Endothelial cell of umbilical vein (primary cell): ENCODE results near the gene NAV2. TPM values are rescaled to one million over a fixed set of nuclear protein-coding genes. Genes with fewer than 3 reads are reported as not detected.
A peak's percentile ranks its signal among the peaks of the same experiment; 100 is the strongest.

Source experiments
- BruUV-seq: library from RNA; stranded (reverse); fragments of 400-500 nt; replicated peaks from 2 replicates; lab custom pipeline; 2021; lab: Mats Ljungman, UMichigan
- CTCF ChIA-PET: fragments of 300-600, 350-600 bp; sonication (Branson Sonifier 250); formaldehyde crosslinking; loops from one replicate; lab custom pipeline; 2021; ENCODE audit warnings: antibody characterized with exemption, inconsistent platforms; lab: Charles Lee
- POLR2A ChIA-PET: fragments of 300-600, 350-600 bp; sonication (Branson Sonifier 250); formaldehyde crosslinking; loops from one replicate; lab custom pipeline; 2021; ENCODE audit warnings: antibody characterized with exemption, inconsistent platforms; lab: Charles Lee
- DNase-seq: peaks from one replicate; pipeline ENCODE4 v3.0.0-alpha.2; 2011; ENCODE audit warnings: low read depth, low spot score
- FAIRE-seq: peaks from 2 replicates; lab custom pipeline; 2011; peaks lifted over from hg19 to GRCh38; lab: Jason Lieb, UNC
- H2AFZ ChIP-seq: 2 replicates; pipeline ENCODE4 v1.6.0; 2012; ENCODE audit warnings: low read depth, low read length, control low read depth, inconsistent platforms
- H3K27ac ChIP-seq: 2 replicates; pipeline ENCODE4 v1.5.1; 2011; ENCODE audit warnings: low read depth, mild to moderate bottlenecking, control low read depth, low read length, moderate library complexity; ENCODE audit not compliant: insufficient read depth
- H3K27me3 ChIP-seq, 2 experiments: 2 replicates each; pipeline versions ENCODE4 v1.6.0 to v1.6.1; 2011; ENCODE audit warnings: low read length in 2 of 2, mixed read lengths in 1 of 2; ENCODE audit not compliant: control insufficient read depth in 2 of 2, insufficient read depth in 2 of 2
- H3K36me3 ChIP-seq, 2 experiments: 2 replicates in 1 of 2; 3 replicates in 1 of 2; pipeline ENCODE4 v1.5.1; 2011; ENCODE audit warnings: low read length in 2 of 2, mild to moderate bottlenecking in 1 of 2, moderate library complexity in 1 of 2; ENCODE audit not compliant: control insufficient read depth in 2 of 2, insufficient read depth in 2 of 2; ENCODE audit errors: extremely low read depth in 1 of 2
- H3K4me1 ChIP-seq: 3 replicates; pipeline ENCODE4 v1.5.1; 2011; ENCODE audit warnings: mild to moderate bottlenecking, low read length; ENCODE audit not compliant: control insufficient read depth, insufficient read depth; ENCODE audit errors: extremely low read depth
- H3K4me2 ChIP-seq: 2 replicates; pipeline ENCODE4 v1.6.1; 2011; ENCODE audit warnings: low read length, control low read depth, mixed read lengths; ENCODE audit not compliant: insufficient read depth
- H3K4me3 ChIP-seq, 3 experiments: fragments of 200-600 bp in 1 of 3; sonication (generic), shearing (Covaris generic) in 1 of 3; replicated peaks in 1 of 3; 2 replicates each; pipeline ENCODE4 v1.5.1; 2011 to 2016; ENCODE audit warnings: control low read depth in 3 of 3, low read length in 3 of 3, mild to moderate bottlenecking in 2 of 3, inconsistent platforms in 1 of 3, low read depth in 1 of 3, moderate library complexity in 1 of 3; ENCODE audit not compliant: insufficient read depth in 1 of 3
- H3K79me2 ChIP-seq: 2 replicates; pipeline ENCODE4 v1.6.0; 2012; ENCODE audit warnings: low read length, inconsistent platforms; ENCODE audit not compliant: control insufficient read depth, insufficient read depth
- H3K9ac ChIP-seq: replicated peaks from 2 replicates; pipeline ENCODE3; 2011; ENCODE audit warnings: low read length, control low read depth; ENCODE audit not compliant: insufficient read depth; ENCODE audit errors: extremely low read depth
- H3K9me1 ChIP-seq: replicated peaks from 3 replicates; pipeline ENCODE4 v1.6.0; 2011; ENCODE audit warnings: mild to moderate bottlenecking, low read length; ENCODE audit not compliant: control insufficient read depth, insufficient read depth; ENCODE audit errors: extremely low read depth
- H3K9me3 ChIP-seq: replicated peaks from 2 replicates; pipeline ENCODE4 v1.5.1; 2012; ENCODE audit warnings: low read length, inconsistent platforms; ENCODE audit not compliant: control insufficient read depth, insufficient read depth
- H4K20me1 ChIP-seq: replicated peaks from 2 replicates; pipeline ENCODE3; 2011; ENCODE audit warnings: mild to moderate bottlenecking, low read length; ENCODE audit not compliant: control insufficient read depth, insufficient read depth; ENCODE audit errors: extremely low read depth
- EZH2 ChIP-seq: IDR thresholded peaks from 2 replicates; pipeline ENCODE4 v1.6.1; 2012; ENCODE audit warnings: borderline replicate concordance, low read depth, mild to moderate bottlenecking, moderate library complexity, low read length, inconsistent platforms; ENCODE audit not compliant: severe bottlenecking
- FOS ChIP-seq: IDR thresholded peaks from 2 replicates; pipeline ENCODE4 v1.6.1; 2011; ENCODE audit warnings: mild to moderate bottlenecking, low read length, moderate library complexity, borderline replicate concordance; ENCODE audit not compliant: insufficient read depth
- GATA2 ChIP-seq: IDR thresholded peaks from 2 replicates; pipeline ENCODE4 v1.7.0; 2011; ENCODE audit warnings: low read depth, mild to moderate bottlenecking, moderate library complexity, mixed read lengths, low read length; ENCODE audit not compliant: insufficient read length, insufficient read depth
- JUN ChIP-seq: IDR thresholded peaks from 2 replicates; pipeline ENCODE4 v1.6.1; 2011; ENCODE audit warnings: borderline replicate concordance, low read depth; ENCODE audit not compliant: insufficient read length, insufficient read depth
- MYC ChIP-seq: IDR thresholded peaks from one replicate; pipeline ENCODE4 v1.6.1; 2011; ENCODE audit warnings: mild to moderate bottlenecking, low read depth, low read length
- POLR2A ChIP-seq: IDR thresholded peaks from 2 replicates; pipeline ENCODE4 v1.6.1; 2012; ENCODE audit warnings: low read depth, mild to moderate bottlenecking, control low read depth, low read length
- POLR2AphosphoS5 ChIP-seq: IDR thresholded peaks from 2 replicates; pipeline ENCODE4 v1.6.1; 2012; ENCODE audit warnings: low read depth, mild to moderate bottlenecking, control low read depth, low read length, moderate library complexity; ENCODE audit not compliant: insufficient read depth
- dilution Hi-C: fragments of 300-500 bp; cut with MboI; formaldehyde crosslinking; loops from one replicate; pipeline ENCODE4 v1.15.0; 2019; ENCODE audit warnings: low sequenced_read_pairs; ENCODE audit not compliant: extremely low pct_ligation_motif_present
- intact Hi-C: fragments of 100-400 bp; cut with micrococcal nuclease; formaldehyde crosslinking; loops from one replicate; pipeline ENCODE4 v1.10.0; 2022
- polyA plus RNA-seq, 4 experiments: library from polyadenylated mRNA; depleted of rRNA in 3 of 4; stranded (reverse) in 3 of 4; unstranded in 1 of 4; fragments of >200 nt; gene quantifications; 2 replicates each; pipeline versions ENCODE4 v1.2.1 to v1.2.3, GENCODE V29; 2011 to 2012; ENCODE audit warnings: missing spikeins in 1 of 4
- total RNA-seq: library from RNA; stranded (reverse); gene quantifications from 2 replicates; pipeline ENCODE4 v1.2.3, GENCODE V29; 2021
- TF ChIP-seq, protein P1 (sequence below), 2 donors: IDR thresholded peaks; 1 replicate in 1 of 2; 2 replicates in 1 of 2; pipeline ENCODE4 v1.5.1; 2011; ENCODE audit warnings: low read length in 2 of 2, mild to moderate bottlenecking in 2 of 2, moderate library complexity in 2 of 2, control low read depth in 1 of 2, inconsistent platforms in 1 of 2, low read depth in 1 of 2; ENCODE audit not compliant: insufficient read depth in 1 of 2; ENCODE audit errors: extremely low read depth in 1 of 2
- TF ChIP-seq, protein P2 (sequence below): IDR thresholded peaks from 2 replicates; pipeline ENCODE4 v1.6.1; 2011; ENCODE audit not compliant: insufficient read depth, insufficient read length

Gene NAV2
- total and polyA plus RNA-seq, 2 donors (not counting 3 experiments of a cell fraction or from before 2014, with no cell fraction given) = 10.9 to 68.0 TPM

DNA sequence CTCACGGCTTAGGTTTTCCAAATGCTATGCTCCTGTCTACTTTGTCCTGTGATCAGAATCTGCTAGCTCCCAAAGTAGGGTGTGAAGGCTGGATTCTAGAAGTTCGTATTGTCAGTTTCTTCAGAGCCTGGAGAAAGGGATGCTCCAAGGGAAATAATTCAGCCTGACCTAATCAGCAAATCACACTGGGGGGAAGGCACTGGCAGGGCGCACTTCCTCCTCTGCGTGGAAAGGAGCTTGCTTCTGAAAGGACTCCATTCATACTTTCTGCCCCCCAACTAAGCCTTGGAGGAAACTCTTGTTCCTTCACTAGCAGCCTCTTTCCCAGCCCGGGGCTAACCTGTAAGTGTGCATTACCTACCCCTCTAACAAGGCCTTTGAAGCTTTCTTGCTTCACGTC lies 165.9 kb downstream of the NAV2 start:
- FAIRE-seq = peak; percentile 61

DNA sequence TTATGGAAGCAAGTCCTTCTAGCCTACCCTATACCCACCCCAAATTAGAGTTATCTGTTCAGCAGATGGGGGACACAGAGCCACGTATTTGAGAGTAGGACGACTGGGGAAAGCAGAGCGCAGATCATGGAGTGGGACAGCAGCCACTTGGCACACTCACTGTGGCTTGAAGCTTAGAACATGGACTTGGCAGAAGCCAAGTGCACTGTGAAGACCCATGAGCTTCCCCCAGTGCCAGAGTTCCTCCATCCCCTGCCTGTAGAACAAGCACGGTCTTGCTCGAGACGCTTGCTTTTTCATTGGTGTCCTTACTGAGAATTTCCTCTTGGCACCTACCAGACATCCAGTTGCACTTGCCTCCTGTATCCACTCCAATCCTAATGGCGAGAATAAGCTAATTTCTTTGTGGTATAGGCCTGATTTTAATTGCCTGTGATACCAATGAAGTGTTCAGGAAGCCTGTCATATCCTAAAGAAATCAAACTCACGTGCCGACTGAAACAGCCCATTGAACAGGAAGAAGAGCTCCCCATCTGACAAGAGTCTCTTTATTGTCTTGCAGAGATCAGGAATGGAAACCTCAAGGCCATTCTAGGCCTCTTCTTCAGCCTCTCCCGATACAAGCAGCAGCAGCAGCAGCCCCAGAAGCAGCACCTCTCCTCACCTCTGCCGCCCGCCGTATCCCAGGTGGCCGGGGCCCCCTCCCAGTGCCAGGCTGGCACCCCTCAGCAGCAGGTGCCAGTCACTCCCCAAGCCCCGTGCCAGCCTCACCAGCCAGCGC lies 166.9 kb downstream of the NAV2 start:
- peaks cover 4 to 11% of the 10 kb centered on the region in 2 experiments for H3K36me3 ChIP-seq
- no peaks in the 10 kb centered on the region for H4K20me1 ChIP-seq
- H3K9ac ChIP-seq = no peak overlapping the region
- no peaks in the 10 kb centered on the region for H3K9me1 ChIP-seq
- no TSS peak for BruUV-seq
- H3K9me3 ChIP-seq = no peaks in the 10 kb centered on the region
- ChIA-PET CTCF (interaction anchor here (1.0 to 1.9 kb wide), 2 partner anchors 10 to 24 kb away, joined by 3 to 5 read pairs; no protein-coding TSS in a partner anchor), POLR2A (no interaction called here)
- H3K27ac ChIP-seq = no peak overlapping the region
- H3K79me2 ChIP-seq = peaks cover 2% of the 10 kb centered on the region
- intact Hi-C loops = no loop called here
- no peak for TF ChIP-seq GATA2
- no peak for TF ChIP-seq EZH2
- no peak for TF ChIP-seq FOS
- no peak for TF ChIP-seq POLR2AphosphoS5
- TF ChIP-seq, protein P1, sequence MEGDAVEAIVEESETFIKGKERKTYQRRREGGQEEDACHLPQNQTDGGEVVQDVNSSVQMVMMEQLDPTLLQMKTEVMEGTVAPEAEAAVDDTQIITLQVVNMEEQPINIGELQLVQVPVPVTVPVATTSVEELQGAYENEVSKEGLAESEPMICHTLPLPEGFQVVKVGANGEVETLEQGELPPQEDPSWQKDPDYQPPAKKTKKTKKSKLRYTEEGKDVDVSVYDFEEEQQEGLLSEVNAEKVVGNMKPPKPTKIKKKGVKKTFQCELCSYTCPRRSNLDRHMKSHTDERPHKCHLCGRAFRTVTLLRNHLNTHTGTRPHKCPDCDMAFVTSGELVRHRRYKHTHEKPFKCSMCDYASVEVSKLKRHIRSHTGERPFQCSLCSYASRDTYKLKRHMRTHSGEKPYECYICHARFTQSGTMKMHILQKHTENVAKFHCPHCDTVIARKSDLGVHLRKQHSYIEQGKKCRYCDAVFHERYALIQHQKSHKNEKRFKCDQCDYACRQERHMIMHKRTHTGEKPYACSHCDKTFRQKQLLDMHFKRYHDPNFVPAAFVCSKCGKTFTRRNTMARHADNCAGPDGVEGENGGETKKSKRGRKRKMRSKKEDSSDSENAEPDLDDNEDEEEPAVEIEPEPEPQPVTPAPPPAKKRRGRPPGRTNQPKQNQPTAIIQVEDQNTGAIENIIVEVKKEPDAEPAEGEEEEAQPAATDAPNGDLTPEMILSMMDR (IDR thresholded peaks at IDR 0.05; ENCODE audit: extremely low read depth in 1 of 2, insufficient read depth in 1 of 2, low read depth in 1 of 2, low read length in 2 of 2) = no peak
- TF ChIP-seq MYC = no peak
- TF ChIP-seq, protein P2, sequence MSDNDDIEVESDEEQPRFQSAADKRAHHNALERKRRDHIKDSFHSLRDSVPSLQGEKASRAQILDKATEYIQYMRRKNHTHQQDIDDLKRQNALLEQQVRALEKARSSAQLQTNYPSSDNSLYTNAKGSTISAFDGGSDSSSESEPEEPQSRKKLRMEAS = no peak
- no peak for TF ChIP-seq POLR2A
- no peak for TF ChIP-seq JUN
- H3K27me3 ChIP-seq = no peaks in the 10 kb centered on the region
- dilution Hi-C loops = no loop called here
- FAIRE-seq = no peak
- no peak overlapping the region for H2AFZ ChIP-seq
- peaks cover 14% of the 10 kb centered on the region for H3K4me1 ChIP-seq
- H3K4me2 ChIP-seq = no peak overlapping the region
- no peak overlapping the region for H3K4me3 ChIP-seq
- DNase-seq = peak; percentile 25

More for the DNA sequence above, 165.9 kb downstream of the NAV2 start:
- ChIA-PET CTCF (interaction anchor here (0.6 to 1.9 kb wide), 7 partner anchors 10 to 321 kb away, joined by 3 to 6 read pairs (median 4); no protein-coding TSS in a partner anchor), POLR2A (no interaction called here)
- Histone ChIP-seq H3K36me3 (peaks cover 4 to 11% of the 10 kb centered on the region in 2 experiments), H3K4me1 (peaks cover 14% of the 10 kb centered on the region), H3K4me2 (no peak overlapping the region), H3K4me3 (no peak overlapping the region), H2AFZ (no peak overlapping the region), H3K9me3 (no peaks in the 10 kb centered on the region), H3K9ac (no peak overlapping the region), H3K79me2 (peaks cover 5% of the 10 kb centered on the region), H3K27me3 (no peaks in the 10 kb centered on the region), H3K9me1 (no peaks in the 10 kb centered on the region), H4K20me1 (no peaks in the 10 kb centered on the region), H3K27ac (no peak overlapping the region)
- TF ChIP-seq, protein P1 (IDR thresholded peaks at IDR 0.05; ENCODE audit: extremely low read depth in 1 of 2, insufficient read depth in 1 of 2, low read depth in 1 of 2, low read length in 2 of 2) = no peak
- TF ChIP-seq GATA2 = peak; percentile 19
- no TSS peak for BruUV-seq
- no peak for DNase-seq
- dilution Hi-C loops (no loop called here), intact Hi-C loops (no loop called here)
